ENCODE data around the gene CGN. TPM values are rescaled to one million over a fixed set of nuclear protein-coding genes. Genes with fewer than 3 reads are reported as not detected.

Gene CGN
- total RNA-seq, 6 experiments from 2014 or later: 15.9 to 65.4 (median 38.6) TPM

DNA sequence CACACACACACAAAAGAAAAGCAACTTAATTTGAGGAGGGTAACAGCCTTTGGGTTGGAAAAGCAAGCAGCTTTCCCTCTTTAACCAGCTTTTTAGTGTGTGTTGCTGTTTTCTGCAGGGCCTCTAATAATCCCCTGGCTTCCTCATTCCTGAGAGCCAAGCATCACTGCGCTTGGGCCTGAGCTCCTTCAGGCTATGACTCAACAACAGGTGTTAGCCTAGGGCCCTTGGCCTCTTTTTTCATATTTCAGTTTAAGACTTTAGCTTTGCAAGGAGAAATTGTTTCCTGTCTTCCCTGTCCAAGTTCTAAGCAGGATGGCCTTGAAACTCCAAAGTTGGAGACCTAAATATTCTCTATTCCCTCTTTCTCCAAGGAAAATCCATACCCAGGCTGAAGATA is 74.4 kb downstream of the CGN start:
- Histone ChIP-seq H3K9me3 (no peaks in the 10 kb centered on the region), H3K27ac (no peak overlapping the region), H3K27me3 (no peaks in the 10 kb centered on the region), H3K36me3 (no peaks in the 10 kb centered on the region), H3K4me3 (no peak overlapping the region), H3K4me1 (no peaks in the 10 kb centered on the region)
- intact Hi-C loops (cut with DNase I): loop anchor here in 1 of 2 donors (10.0 kb wide), 1 partner anchor 259 kb away; no protein-coding TSS in a partner anchor
- DNase-seq: no peak
- ATAC-seq: no peak
- TF ChIP-seq POLR2A (IDR thresholded peaks at IDR 0.05): no peak
- TF ChIP-seq, protein P1, sequence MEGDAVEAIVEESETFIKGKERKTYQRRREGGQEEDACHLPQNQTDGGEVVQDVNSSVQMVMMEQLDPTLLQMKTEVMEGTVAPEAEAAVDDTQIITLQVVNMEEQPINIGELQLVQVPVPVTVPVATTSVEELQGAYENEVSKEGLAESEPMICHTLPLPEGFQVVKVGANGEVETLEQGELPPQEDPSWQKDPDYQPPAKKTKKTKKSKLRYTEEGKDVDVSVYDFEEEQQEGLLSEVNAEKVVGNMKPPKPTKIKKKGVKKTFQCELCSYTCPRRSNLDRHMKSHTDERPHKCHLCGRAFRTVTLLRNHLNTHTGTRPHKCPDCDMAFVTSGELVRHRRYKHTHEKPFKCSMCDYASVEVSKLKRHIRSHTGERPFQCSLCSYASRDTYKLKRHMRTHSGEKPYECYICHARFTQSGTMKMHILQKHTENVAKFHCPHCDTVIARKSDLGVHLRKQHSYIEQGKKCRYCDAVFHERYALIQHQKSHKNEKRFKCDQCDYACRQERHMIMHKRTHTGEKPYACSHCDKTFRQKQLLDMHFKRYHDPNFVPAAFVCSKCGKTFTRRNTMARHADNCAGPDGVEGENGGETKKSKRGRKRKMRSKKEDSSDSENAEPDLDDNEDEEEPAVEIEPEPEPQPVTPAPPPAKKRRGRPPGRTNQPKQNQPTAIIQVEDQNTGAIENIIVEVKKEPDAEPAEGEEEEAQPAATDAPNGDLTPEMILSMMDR (IDR thresholded peaks at IDR 0.05): no peak
- 60% methylated on average over 1 of the region's 1 CpG for WGBS (ENCODE audit: insufficient coverage, low coverage, low lambda C conversion rate, missing lambda C conversion rate)

MicroRNA genes within 50 kb of the gene (microRNA counts, 767-probe panel; counts per million panel counts)
- 237 counts per million for microRNA hsa-miR-554

Small RNAs within 50 kb of the gene (microRNA-seq; reads per million reads assigned to microRNA genes)
- gene MIR554: 0 reads per million in 2 donors

Small RNAs within 50 kb of the gene (small RNA-seq; reads per million reads assigned to genes)
- gene MIR554 (0 reads per million in 2 experiments), gene RF00405 (0 reads per million in 2 experiments)

Other genes with a start within 250 kb of the CGN start
- gene ZNF687, start 229.1 kb upstream of the CGN start, total RNA-seq: 10 to 100 TPM in 3 of 6 experiments, 1 to 10 TPM in 3; 7.6 to 14.2 (median 10.1) TPM
- 10 to 100 TPM; 20.0 to 24.7 (median 22.7) TPM for gene PI4KB, start 184.0 kb upstream of the CGN start, total RNA-seq
- 10 to 100 TPM in 5 of 6 experiments, 1 to 10 TPM in 1; 9.8 to 23.0 (median 16.8) TPM for gene RFX5, start 164.1 kb upstream of the CGN start, total RNA-seq
- 100 to 1,000 TPM in 4 of 6 experiments, 10 to 100 TPM in 2; 83.4 to 423 (median 208) TPM for gene SELENBP1, start 138.7 kb upstream of the CGN start, total RNA-seq
- gene PSMB4, start 111.8 kb upstream of the CGN start, total RNA-seq: 100 to 1,000 TPM; 125 to 174 (median 151) TPM
- gene POGZ, start 51.9 kb upstream of the CGN start, total RNA-seq: 10 to 100 TPM; 13.5 to 44.9 (median 29.9) TPM
- 1 to 10 TPM; 1.6 to 8.0 (median 3.1) TPM for gene TUFT1, start 28.9 kb downstream of the CGN start, total RNA-seq
- gene SNX27, start 100.7 kb downstream of the CGN start, total RNA-seq: 10 to 100 TPM; 14.9 to 21.4 (median 16.9) TPM
- gene CELF3, start 205.4 kb downstream of the CGN start, total RNA-seq: not detected
- not detected for gene RIIAD1, start 210.1 kb downstream of the CGN start, total RNA-seq

All from right lobe of liver (tissue), 6 donors.